IMR-90 (cell line): ENCODE data around the gene PPP2R1B. TPM values are rescaled to one million over a fixed set of nuclear protein-coding genes. Genes with fewer than 3 reads are reported as not detected.
A peak's percentile ranks its signal among the peaks of the same experiment; 100 is the strongest.

Experiments
- ATAC-seq: fragments of 200-7000 bp; cut with Tn5 transposase; 2 replicates; pipeline ENCODE4 v1.9.1; 2020; ENCODE audit warnings: low read depth, mild to moderate bottlenecking, moderate library complexity
- BruUV-seq: library from RNA; stranded (reverse); fragments of 400-500 nt; replicated peaks from 2 replicates; lab custom pipeline; 2021; lab: Mats Ljungman, UMichigan
- CTCF ChIA-PET: fragments of 300-600 bp; formaldehyde crosslinking; extraction: SDS; loops from one replicate; lab custom pipeline; 2021; ENCODE audit warnings: antibody characterized with exemption; lab: Yijun Ruan, JAX
- POLR2A ChIA-PET: fragments of 300-600 bp; sonication (Branson Sonifier 250); formaldehyde crosslinking; loops from one replicate; lab custom pipeline; 2022; ENCODE audit warnings: antibody characterized with exemption; ENCODE audit not compliant: unreplicated experiment; lab: Charles Lee
- DNase-seq: peaks from one replicate; pipeline ENCODE4 v3.0.0; 2013
- H2AFZ ChIP-seq: replicated peaks from 2 replicates; pipeline ENCODE3; 2013; ENCODE audit warnings: low read length, mild to moderate bottlenecking; ENCODE audit not compliant: poor library complexity
- H2AK5ac ChIP-seq: 2 replicates; pipeline ENCODE4 v1.6.1; 2013; ENCODE audit warnings: low read depth, low read length, inconsistent platforms
- H2AK9ac ChIP-seq: replicated peaks from 2 replicates; pipeline ENCODE3; 2013; ENCODE audit warnings: mild to moderate bottlenecking, low read depth, low read length, moderate library complexity; ENCODE audit not compliant: poor library complexity
- H2BK120ac ChIP-seq: 2 replicates; pipeline ENCODE4 v1.6.1; 2013; ENCODE audit warnings: low read depth, low read length, inconsistent platforms
- H2BK15ac ChIP-seq: 3 replicates; pipeline ENCODE4 v1.6.1; 2013; ENCODE audit warnings: low read depth, low read length, inconsistent platforms
- H2BK20ac ChIP-seq: 2 replicates; pipeline ENCODE4 v1.6.1; 2013; ENCODE audit warnings: low read depth, mild to moderate bottlenecking, inconsistent platforms, low read length, moderate library complexity
- H2BK5ac ChIP-seq: 2 replicates; pipeline ENCODE4 v1.6.1; 2013; ENCODE audit warnings: mild to moderate bottlenecking, low read depth, low read length, inconsistent platforms; ENCODE audit not compliant: poor library complexity, severe bottlenecking
- H3K14ac ChIP-seq: replicated peaks from 2 replicates; pipeline ENCODE4 v1.6.1; 2013; ENCODE audit warnings: low read depth, low read length, inconsistent platforms
- H3K18ac ChIP-seq: 2 replicates; pipeline ENCODE4 v1.6.1; 2013; ENCODE audit warnings: low read depth, low read length, control low read depth
- H3K23ac ChIP-seq: 2 replicates; pipeline ENCODE4 v1.6.1; 2013; ENCODE audit warnings: low read depth, low read length, inconsistent platforms
- H3K27ac ChIP-seq: 2 replicates; pipeline ENCODE4 v1.5.1; 2013; ENCODE audit warnings: mild to moderate bottlenecking, control low read depth, low read length; ENCODE audit not compliant: insufficient read depth
- H3K27me3 ChIP-seq: 2 replicates; pipeline ENCODE4 v1.6.1; 2013; ENCODE audit warnings: low read length; ENCODE audit not compliant: control insufficient read depth, insufficient read depth
- H3K36me3 ChIP-seq: 2 replicates; pipeline ENCODE4 v1.6.1; 2013; ENCODE audit warnings: low read length, mixed read lengths; ENCODE audit not compliant: control insufficient read depth, insufficient read depth
- H3K4ac ChIP-seq: 2 replicates; pipeline ENCODE4 v1.6.1; 2013; ENCODE audit warnings: low read depth, low read length, inconsistent platforms
- H3K4me1 ChIP-seq: 2 replicates; pipeline ENCODE4 v1.6.1; 2013; ENCODE audit warnings: low read length, mixed read lengths; ENCODE audit not compliant: control insufficient read depth, insufficient read depth
- H3K4me2 ChIP-seq: 2 replicates; pipeline ENCODE4 v1.6.1; 2013; ENCODE audit warnings: low read depth, mild to moderate bottlenecking, control low read depth, low read length, moderate library complexity
- H3K4me3 ChIP-seq: 2 replicates; pipeline ENCODE4 v1.5.1; 2013; ENCODE audit warnings: low read depth, mild to moderate bottlenecking, control low read depth, low read length, moderate library complexity; ENCODE audit not compliant: insufficient read depth
- H3K56ac ChIP-seq: 2 replicates; pipeline ENCODE4 v1.6.1; 2013; ENCODE audit warnings: low read length, inconsistent platforms; ENCODE audit not compliant: insufficient read depth; ENCODE audit errors: extremely low read depth
- H3K79me1 ChIP-seq, 2 experiments: 2 replicates each; pipeline ENCODE4 v1.6.1; 2013; ENCODE audit warnings: low read length in 2 of 2, inconsistent platforms in 1 of 2, low read depth in 1 of 2
- H3K9ac ChIP-seq: 2 replicates; pipeline ENCODE4 v1.6.1; 2013; ENCODE audit warnings: low read depth, low read length, control low read depth
- H3K9me1 ChIP-seq: 2 replicates; pipeline ENCODE4 v1.6.1; 2013; ENCODE audit warnings: low read length, inconsistent platforms; ENCODE audit not compliant: insufficient read depth
- H3K9me3 ChIP-seq: 2 replicates; pipeline ENCODE4 v1.6.1; 2013; ENCODE audit warnings: low read length; ENCODE audit not compliant: control insufficient read depth, insufficient read depth
- H4K20me1 ChIP-seq: 2 replicates; pipeline ENCODE4 v1.6.1; 2013; ENCODE audit warnings: low read length, inconsistent platforms; ENCODE audit not compliant: insufficient read depth
- H4K5ac ChIP-seq: 2 replicates; pipeline ENCODE4 v1.6.1; 2013; ENCODE audit warnings: mild to moderate bottlenecking, low read depth, low read length, control low read depth
- H4K8ac ChIP-seq, 2 experiments: 2 replicates each; pipeline ENCODE4 v1.6.1; 2013; ENCODE audit warnings: low read depth in 2 of 2, low read length in 2 of 2, control low read depth in 1 of 2, inconsistent platforms in 1 of 2
- H4K91ac ChIP-seq: 2 replicates; pipeline ENCODE4 v1.6.1; 2013; ENCODE audit warnings: low read depth, low read length, inconsistent platforms; ENCODE audit not compliant: insufficient read depth
- BHLHE40 ChIP-seq: fragments of 150-350 bp; IDR thresholded peaks from 2 replicates; pipeline ENCODE4 v1.6.1; 2016; ENCODE audit warnings: mild to moderate bottlenecking, low read depth, low read length
- CEBPB ChIP-seq: IDR thresholded peaks from 2 replicates; pipeline ENCODE4 v1.6.1; 2012; ENCODE audit warnings: low read depth, low read length, improper control_type of control experiment
- CHD1 ChIP-seq: IDR thresholded peaks from 2 replicates; pipeline ENCODE4 v1.6.1; 2012; ENCODE audit warnings: low read depth, low read length, improper control_type of control experiment
- MAFK ChIP-seq: IDR thresholded peaks from 2 replicates; pipeline ENCODE4 v1.6.1; 2012; ENCODE audit warnings: low read depth, low read length, improper control_type of control experiment
- MAZ ChIP-seq: IDR thresholded peaks from 2 replicates; pipeline ENCODE4 v1.6.1; 2012; ENCODE audit warnings: low read depth, mild to moderate bottlenecking, low read length, improper control_type of control experiment, moderate library complexity, borderline replicate concordance
- NFE2L2 ChIP-seq: fragments of 150-350 bp; IDR thresholded peaks from 2 replicates; pipeline ENCODE4 v1.6.1; 2016; ENCODE audit warnings: low read depth, mild to moderate bottlenecking, low read length
- POLR2A ChIP-seq: IDR thresholded peaks from 2 replicates; pipeline ENCODE4 v1.6.1; 2012; ENCODE audit warnings: mild to moderate bottlenecking, low read depth, low read length
- RCOR1 ChIP-seq: IDR thresholded peaks from 2 replicates; pipeline ENCODE4 v1.6.1; 2012; ENCODE audit warnings: mild to moderate bottlenecking, low read length, improper control_type of control experiment; ENCODE audit not compliant: insufficient replicate concordance
- RFX5 ChIP-seq: IDR thresholded peaks from 2 replicates; pipeline ENCODE4 v1.8.0; 2012; ENCODE audit warnings: low read depth, mild to moderate bottlenecking, low read length, moderate library complexity
- SMC3 ChIP-seq: fragments of 150-350 bp; IDR thresholded peaks from 2 replicates; pipeline ENCODE4 v1.6.1; 2016; ENCODE audit warnings: low read depth, mild to moderate bottlenecking, antibody characterized with exemption, low read length, moderate library complexity
- WGBS, 2 experiments: methylation state at CpG; one replicate each; pipeline versions ENCODE4 v1.1.5 to v1.1.7; 2013; ENCODE audit warnings: missing lambda C conversion rate in 2 of 2; ENCODE audit not compliant: insufficient read length in 1 of 2; ENCODE audit errors: extremely low coverage in 2 of 2; 5-methylcytosine and 5-hydroxymethylcytosine counted together
- dilution Hi-C: fragments of 300-500 bp; cut with HindIII; formaldehyde crosslinking; loops from one replicate; pipeline ENCODE4 v1.14.3; 2018; ENCODE audit warnings: low sequenced_read_pairs; ENCODE audit not compliant: unreplicated experiment
- in situ Hi-C: fragments of 300-500 bp; cut with MboI; formaldehyde crosslinking; loops from 3 replicates; pipeline ENCODE4 v1.14.3; 2019; ENCODE audit warnings: low sequenced_read_pairs, inconsistent platforms, mixed read lengths
- intact Hi-C: fragments of 100-400 bp; cut with micrococcal nuclease; formaldehyde crosslinking; loops from 2 replicates; pipeline ENCODE4 v1.10.0; 2022
- polyA plus RNA-seq, 3 experiments: library from polyadenylated mRNA; depleted of rRNA; stranded (reverse); fragments of >200 nt; gene quantifications; 2 replicates each; pipeline ENCODE4 v1.2.3, GENCODE V29; 2012; ENCODE audit warnings: low replicate concordance in 1 of 3
- total RNA-seq: library from RNA; depleted of rRNA; stranded (reverse); fragments of >200 nt; gene quantifications from 2 replicates; pipeline ENCODE4 v1.2.3, GENCODE V29; 2012
- TF ChIP-seq, protein P1 (sequence below): fragments of 150-350 bp; IDR thresholded peaks from 2 replicates; pipeline ENCODE4 v1.6.1; 2017; ENCODE audit warnings: mild to moderate bottlenecking, antibody characterized with exemption, low read length, low read depth
- TF ChIP-seq, protein P2 (sequence below): conservative IDR thresholded peaks from 2 replicates; pipeline ENCODE4 v1.5.1; 2012; ENCODE audit warnings: mild to moderate bottlenecking, low read depth, low read length, improper control_type of control experiment
- TF ChIP-seq, protein P3 (sequence below): fragments of 150-350 bp; IDR thresholded peaks from 2 replicates; pipeline ENCODE4 v1.6.1; 2016; ENCODE audit warnings: low read depth, mild to moderate bottlenecking, low read length, moderate library complexity, borderline replicate concordance

PPP2R1B gene
- total and polyA plus RNA-seq, 2 of the 4 experiments (the other 2 are of a cell fraction), result 23.0 to 62.9 TPM

DNA sequence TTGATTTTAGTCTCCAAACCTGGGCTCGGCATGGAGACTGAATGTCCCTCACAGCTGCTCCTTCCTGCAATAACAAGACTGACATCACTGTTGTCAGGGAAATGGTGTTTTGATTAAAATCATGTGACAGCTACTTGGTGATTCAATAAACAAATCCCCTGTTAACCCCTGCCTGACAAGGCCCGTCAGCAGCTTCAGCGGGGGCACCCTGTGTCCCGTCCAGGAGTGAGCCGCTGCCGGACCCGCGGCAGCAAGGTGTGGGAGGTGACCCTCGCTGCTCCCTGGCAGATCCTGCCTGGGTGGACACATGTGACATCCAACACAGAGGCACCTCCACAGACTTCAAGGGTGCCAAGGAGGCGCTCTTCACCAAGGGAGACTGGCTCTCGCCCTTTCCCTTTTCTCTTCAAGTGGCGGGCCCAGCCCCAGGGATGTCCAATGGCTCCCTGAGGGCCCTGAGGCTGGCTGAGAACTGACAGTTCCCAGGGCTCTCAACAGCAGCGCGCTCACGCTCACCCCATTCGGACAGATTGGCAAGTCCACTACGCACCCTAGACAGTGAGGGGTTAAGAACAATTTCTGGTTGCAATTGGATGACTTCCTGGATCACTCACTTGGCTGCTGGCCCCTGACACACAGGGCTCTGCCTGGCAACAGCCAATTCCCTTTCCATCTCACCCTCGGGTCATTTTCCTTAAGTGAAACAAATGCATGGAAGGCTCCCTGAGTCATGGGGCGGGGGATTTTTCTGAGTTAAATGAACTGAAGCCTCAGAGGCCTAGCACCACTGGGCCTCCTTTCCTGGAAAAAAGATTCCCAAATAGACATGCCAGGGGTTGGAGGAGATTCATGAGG is 30.7 kb downstream of the PPP2R1B start:
- ChIA-PET CTCF (interaction anchor here (0.6 to 1.4 kb wide), 3 partner anchors 24 to 131 kb away, joined by 3 read pairs; no protein-coding TSS in a partner anchor), POLR2A (interaction anchor here (0.7 kb wide), 1 partner anchor 28 kb away, joined by 3 read pairs; no protein-coding TSS in a partner anchor)
- peak overlapping the region; percentile 98 for H3K14ac ChIP-seq
- peak overlapping the region; percentile 96 for H3K27ac ChIP-seq
- no peaks in the 10 kb centered on the region for H3K9me3 ChIP-seq
- peak; percentile 78 for ATAC-seq
- peak overlapping the region; percentile 96 for H2BK15ac ChIP-seq
- DNase-seq, result peak; percentile 99
- H2BK120ac ChIP-seq, result peak overlapping the region; percentile 98
- peak overlapping the region; percentile 96 for H2AK5ac ChIP-seq
- H4K8ac ChIP-seq, result peak overlapping the region; percentile 93 to 99
- intact Hi-C loops (no loop called here), dilution Hi-C loops (no loop called here), in situ Hi-C loops (no loop called here)
- H4K91ac ChIP-seq, result peak overlapping the region; percentile 98
- H3K9ac ChIP-seq, result peak overlapping the region; percentile 86
- H2BK20ac ChIP-seq, result peak overlapping the region; percentile 96
- H3K9me1 ChIP-seq, result peaks cover 40% of the 10 kb centered on the region
- H3K4ac ChIP-seq, result peak overlapping the region; percentile 99
- H3K79me1 ChIP-seq, result peaks cover 8 to 66% of the 10 kb centered on the region in 2 experiments; a peak in 3 of 4 replicates
- H2AK9ac ChIP-seq, result peak overlapping the region; percentile 86
- 0% methylated on average over 1 of the region's 19 CpGs; no CpG with 5 or more reads in 1 of the 2 experiments for WGBS, 2 experiments
- no peaks in the 10 kb centered on the region for H4K20me1 ChIP-seq
- H3K36me3 ChIP-seq, result peaks cover 9% of the 10 kb centered on the region
- no TSS peak for BruUV-seq
- peaks cover 53% of the 10 kb centered on the region for H3K4me1 ChIP-seq
- H3K4me3 ChIP-seq, result no peak overlapping the region
- H3K56ac ChIP-seq, result peak overlapping the region; percentile 96
- H3K23ac ChIP-seq, result peak overlapping the region; percentile 97
- peak overlapping the region; percentile 85 for H2AFZ ChIP-seq
- peak overlapping the region; percentile 97 for H4K5ac ChIP-seq
- H3K18ac ChIP-seq, result peak overlapping the region; percentile 97
- no peaks in the 10 kb centered on the region for H3K27me3 ChIP-seq
- peak overlapping the region; percentile 96 for H2BK5ac ChIP-seq
- peak overlapping the region; percentile 62 for H3K4me2 ChIP-seq
- peak; percentile 58 for TF ChIP-seq CEBPB
- TF ChIP-seq NFE2L2, result no peak
- no peak for TF ChIP-seq MAFK
- 0 out of 2 replicates have a peak, but pooled peaks have one; percentile 49 for TF ChIP-seq CHD1
- no peak for TF ChIP-seq RCOR1
- peak; percentile 31; the same call in 1 of the 2 replicates for TF ChIP-seq BHLHE40
- TF ChIP-seq, protein P1, sequence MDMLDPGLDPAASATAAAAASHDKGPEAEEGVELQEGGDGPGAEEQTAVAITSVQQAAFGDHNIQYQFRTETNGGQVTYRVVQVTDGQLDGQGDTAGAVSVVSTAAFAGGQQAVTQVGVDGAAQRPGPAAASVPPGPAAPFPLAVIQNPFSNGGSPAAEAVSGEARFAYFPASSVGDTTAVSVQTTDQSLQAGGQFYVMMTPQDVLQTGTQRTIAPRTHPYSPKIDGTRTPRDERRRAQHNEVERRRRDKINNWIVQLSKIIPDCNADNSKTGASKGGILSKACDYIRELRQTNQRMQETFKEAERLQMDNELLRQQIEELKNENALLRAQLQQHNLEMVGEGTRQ, result peak; percentile 80
- TF ChIP-seq RFX5, result peak; percentile 92
- peak; percentile 66 for TF ChIP-seq POLR2A
- TF ChIP-seq, protein P2, sequence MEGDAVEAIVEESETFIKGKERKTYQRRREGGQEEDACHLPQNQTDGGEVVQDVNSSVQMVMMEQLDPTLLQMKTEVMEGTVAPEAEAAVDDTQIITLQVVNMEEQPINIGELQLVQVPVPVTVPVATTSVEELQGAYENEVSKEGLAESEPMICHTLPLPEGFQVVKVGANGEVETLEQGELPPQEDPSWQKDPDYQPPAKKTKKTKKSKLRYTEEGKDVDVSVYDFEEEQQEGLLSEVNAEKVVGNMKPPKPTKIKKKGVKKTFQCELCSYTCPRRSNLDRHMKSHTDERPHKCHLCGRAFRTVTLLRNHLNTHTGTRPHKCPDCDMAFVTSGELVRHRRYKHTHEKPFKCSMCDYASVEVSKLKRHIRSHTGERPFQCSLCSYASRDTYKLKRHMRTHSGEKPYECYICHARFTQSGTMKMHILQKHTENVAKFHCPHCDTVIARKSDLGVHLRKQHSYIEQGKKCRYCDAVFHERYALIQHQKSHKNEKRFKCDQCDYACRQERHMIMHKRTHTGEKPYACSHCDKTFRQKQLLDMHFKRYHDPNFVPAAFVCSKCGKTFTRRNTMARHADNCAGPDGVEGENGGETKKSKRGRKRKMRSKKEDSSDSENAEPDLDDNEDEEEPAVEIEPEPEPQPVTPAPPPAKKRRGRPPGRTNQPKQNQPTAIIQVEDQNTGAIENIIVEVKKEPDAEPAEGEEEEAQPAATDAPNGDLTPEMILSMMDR, result 0 out of 2 replicates have a peak, but pooled peaks have one; percentile 1
- TF ChIP-seq SMC3, result 0 out of 2 replicates have a peak, but pooled peaks have one; percentile 4
- peak; percentile 76 for TF ChIP-seq MAZ
- TF ChIP-seq, protein P3, sequence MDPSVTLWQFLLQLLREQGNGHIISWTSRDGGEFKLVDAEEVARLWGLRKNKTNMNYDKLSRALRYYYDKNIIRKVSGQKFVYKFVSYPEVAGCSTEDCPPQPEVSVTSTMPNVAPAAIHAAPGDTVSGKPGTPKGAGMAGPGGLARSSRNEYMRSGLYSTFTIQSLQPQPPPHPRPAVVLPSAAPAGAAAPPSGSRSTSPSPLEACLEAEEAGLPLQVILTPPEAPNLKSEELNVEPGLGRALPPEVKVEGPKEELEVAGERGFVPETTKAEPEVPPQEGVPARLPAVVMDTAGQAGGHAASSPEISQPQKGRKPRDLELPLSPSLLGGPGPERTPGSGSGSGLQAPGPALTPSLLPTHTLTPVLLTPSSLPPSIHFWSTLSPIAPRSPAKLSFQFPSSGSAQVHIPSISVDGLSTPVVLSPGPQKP, result no peak
